H1 (cell line): ENCODE data around the gene OCIAD1. TPM values are rescaled to one million over a fixed set of nuclear protein-coding genes. Genes with fewer than 3 reads are reported as not detected.

Experiments used
- GTF2F1 ChIP-seq: IDR thresholded peaks from 2 replicates; pipeline ENCODE4 v1.6.1; 2012; ENCODE audit warnings: low read depth, low read length, improper control_type of control experiment, borderline replicate concordance
- polyA plus RNA-seq, 7 experiments: library from polyadenylated mRNA; depleted of rRNA in 3 of 7; stranded (reverse) in 5 of 7; unstranded in 2 of 7; fragments of >200 nt in 5 of 7; fragments of 200-250 nt in 2 of 7; gene quantifications; 1 replicate in 5 of 7; 2 replicates in 1 of 7; 4 replicates in 1 of 7; pipeline versions ENCODE4 v1.2.1 to v1.2.3, GENCODE V29; 2011 to 2013; ENCODE audit warnings: missing spikeins in 2 of 7, mixed read lengths in 2 of 7
- total RNA-seq: library from RNA; stranded (reverse); fragmentation: NEBNext Ultra II Directional; extraction: Animal tissue kit (Norgen Biotek cat#: 25700); gene quantifications from 2 replicates; pipeline ENCODE4 v1.2.1, GENCODE V29; 2021

The OCIAD1 gene
- total and polyA plus RNA-seq, 2 of the 8 experiments (the other 6 are each of a cell fraction or from before 2014, with no cell fraction given): 79.9 to 163 TPM

GRCh38 chr4:48906206-48907173 lies 75.6 kb downstream of the OCIAD1 start, which contains the start of gene OCIAD2 (continued):
- TF ChIP-seq GTF2F1: peak; percentile 36; the same call in 1 of the 2 replicates
